ENCODE data around the gene ZSCAN2. TPM values are rescaled to one million over a fixed set of nuclear protein-coding genes. Genes with fewer than 3 reads are reported as not detected.
"Not testable (repeated sequence)": the region's sequence is repeated elsewhere in the genome, so short reads cannot be mapped to it uniquely, and the experiment has no call there.

Gene ZSCAN2
- total and polyA plus RNA-seq, 2 of the 4 experiments (the other 2 are of a cell fraction): 10.4 to 18.3 TPM

DNA sequence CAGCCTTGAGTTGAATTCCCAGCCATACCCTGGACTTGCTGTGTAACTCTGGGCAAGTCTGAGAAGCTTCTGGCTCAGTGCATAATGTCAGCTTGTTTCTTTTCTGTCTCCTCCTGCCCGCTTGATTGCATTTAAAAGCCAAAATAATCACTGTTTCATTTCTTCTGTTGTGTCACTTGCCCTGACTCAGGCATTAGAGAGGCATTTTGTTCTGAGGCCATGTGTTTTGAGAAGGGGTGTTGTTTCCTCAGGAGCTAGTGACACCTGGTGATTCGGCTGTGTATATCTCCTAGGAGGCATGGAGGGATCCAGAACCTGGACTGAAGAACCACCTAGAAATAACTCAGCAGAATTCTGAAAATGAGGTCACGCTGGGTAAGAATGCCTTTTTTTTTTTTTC is 37.3 kb downstream of the ZSCAN2 start:
- WGBS, 2 experiments (ENCODE audit: extremely low coverage in 2 of 2, insufficient read length in 1 of 2): no CpG with 5 or more reads among the region's 3 CpGs
- in situ Hi-C loops (cut with MboI; ENCODE audit: low sequenced_read_pairs): no loop called here

DNA sequence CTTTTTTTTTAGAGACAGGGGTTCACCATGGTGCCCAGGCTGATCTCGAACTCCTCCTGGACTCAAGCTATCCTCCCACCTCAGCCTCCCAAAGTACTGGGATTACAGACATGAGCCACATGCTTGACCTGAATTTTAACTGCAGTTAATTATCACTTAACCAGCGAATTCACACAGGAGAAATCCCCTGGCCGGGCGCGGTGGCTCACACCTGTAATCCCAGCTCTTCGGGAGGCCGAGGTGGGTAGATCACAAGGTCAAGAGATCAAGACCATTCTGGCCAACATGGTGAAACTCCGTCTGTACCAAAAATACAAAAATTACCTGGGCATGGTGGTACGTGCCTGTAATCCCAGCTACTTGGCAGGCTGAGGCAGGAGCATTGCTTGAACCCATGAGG is 41.1 kb downstream of the ZSCAN2 start:
- H2BK15ac ChIP-seq (ENCODE audit: low read depth, low read length); H3K27ac ChIP-seq (ENCODE audit: insufficient read depth, low read length); H4K5ac ChIP-seq (ENCODE audit: low read depth, low read length); H2BK5ac ChIP-seq (ENCODE audit: low read depth, low read length, poor library complexity, severe bottlenecking); CTCF ChIA-PET; H2AFZ ChIP-seq (replicated peaks; ENCODE audit: low read length, poor library complexity); H3K9me1 ChIP-seq (ENCODE audit: insufficient read depth, low read length); BruUV-seq (replicated peaks); H2BK20ac ChIP-seq (ENCODE audit: low read depth, low read length); in situ Hi-C loops (cut with MboI; ENCODE audit: low sequenced_read_pairs); H3K27me3 ChIP-seq (ENCODE audit: control insufficient read depth, insufficient read depth, low read length); H3K9ac ChIP-seq (ENCODE audit: low read depth, low read length); H4K8ac ChIP-seq (ENCODE audit: low read depth in 2 of 2, low read length in 2 of 2); H3K56ac ChIP-seq (ENCODE audit: extremely low read depth, insufficient read depth, low read length); dilution Hi-C loops (cut with HindIII; ENCODE audit: low sequenced_read_pairs, unreplicated experiment); H4K20me1 ChIP-seq (ENCODE audit: insufficient read depth, low read length); H2BK120ac ChIP-seq (ENCODE audit: low read depth, low read length); ATAC-seq (ENCODE audit: low read depth); intact Hi-C loops (cut with micrococcal nuclease); H3K18ac ChIP-seq (ENCODE audit: low read depth, low read length); H2AK9ac ChIP-seq (replicated peaks; ENCODE audit: low read depth, low read length, poor library complexity); H3K9me3 ChIP-seq (ENCODE audit: control insufficient read depth, insufficient read depth, low read length); H3K4ac ChIP-seq (ENCODE audit: low read depth, low read length); H3K79me1 ChIP-seq (ENCODE audit: low read depth in 1 of 2, low read length in 2 of 2); H2AK5ac ChIP-seq (ENCODE audit: low read depth, low read length); H3K4me3 ChIP-seq (ENCODE audit: insufficient read depth, low read depth, low read length); H3K14ac ChIP-seq (replicated peaks; ENCODE audit: low read depth, low read length); H4K91ac ChIP-seq (ENCODE audit: insufficient read depth, low read depth, low read length); H3K23ac ChIP-seq (ENCODE audit: low read depth, low read length); H3K4me2 ChIP-seq (ENCODE audit: low read depth, low read length); H3K4me1 ChIP-seq (ENCODE audit: control insufficient read depth, insufficient read depth, low read length); DNase-seq: not testable (repeated sequence)
- H3K36me3 ChIP-seq (ENCODE audit: control insufficient read depth, insufficient read depth, low read length): peaks cover 65% of the 10 kb centered on the region
- POLR2A ChIA-PET (ENCODE audit: unreplicated experiment): interaction anchor here (1.0 kb wide), 1 partner anchor 111 kb away, joined by 3 read pairs; no protein-coding TSS in a partner anchor
- WGBS, 2 experiments (ENCODE audit: extremely low coverage in 2 of 2, insufficient read length in 1 of 2): 100% methylated on average over 1 of the region's 9 CpGs; no CpG with 5 or more reads in 1 of the 2 experiments

More for the DNA sequence above, 37.3 kb downstream of the ZSCAN2 start:
- TF ChIP-seq, protein P1, sequence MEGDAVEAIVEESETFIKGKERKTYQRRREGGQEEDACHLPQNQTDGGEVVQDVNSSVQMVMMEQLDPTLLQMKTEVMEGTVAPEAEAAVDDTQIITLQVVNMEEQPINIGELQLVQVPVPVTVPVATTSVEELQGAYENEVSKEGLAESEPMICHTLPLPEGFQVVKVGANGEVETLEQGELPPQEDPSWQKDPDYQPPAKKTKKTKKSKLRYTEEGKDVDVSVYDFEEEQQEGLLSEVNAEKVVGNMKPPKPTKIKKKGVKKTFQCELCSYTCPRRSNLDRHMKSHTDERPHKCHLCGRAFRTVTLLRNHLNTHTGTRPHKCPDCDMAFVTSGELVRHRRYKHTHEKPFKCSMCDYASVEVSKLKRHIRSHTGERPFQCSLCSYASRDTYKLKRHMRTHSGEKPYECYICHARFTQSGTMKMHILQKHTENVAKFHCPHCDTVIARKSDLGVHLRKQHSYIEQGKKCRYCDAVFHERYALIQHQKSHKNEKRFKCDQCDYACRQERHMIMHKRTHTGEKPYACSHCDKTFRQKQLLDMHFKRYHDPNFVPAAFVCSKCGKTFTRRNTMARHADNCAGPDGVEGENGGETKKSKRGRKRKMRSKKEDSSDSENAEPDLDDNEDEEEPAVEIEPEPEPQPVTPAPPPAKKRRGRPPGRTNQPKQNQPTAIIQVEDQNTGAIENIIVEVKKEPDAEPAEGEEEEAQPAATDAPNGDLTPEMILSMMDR (conservative IDR thresholded peaks at IDR 0.05; ENCODE audit: low read depth, low read length): 0 out of 2 replicates have a peak, but pooled peaks have one; percentile 5
- TF ChIP-seq, protein P2, sequence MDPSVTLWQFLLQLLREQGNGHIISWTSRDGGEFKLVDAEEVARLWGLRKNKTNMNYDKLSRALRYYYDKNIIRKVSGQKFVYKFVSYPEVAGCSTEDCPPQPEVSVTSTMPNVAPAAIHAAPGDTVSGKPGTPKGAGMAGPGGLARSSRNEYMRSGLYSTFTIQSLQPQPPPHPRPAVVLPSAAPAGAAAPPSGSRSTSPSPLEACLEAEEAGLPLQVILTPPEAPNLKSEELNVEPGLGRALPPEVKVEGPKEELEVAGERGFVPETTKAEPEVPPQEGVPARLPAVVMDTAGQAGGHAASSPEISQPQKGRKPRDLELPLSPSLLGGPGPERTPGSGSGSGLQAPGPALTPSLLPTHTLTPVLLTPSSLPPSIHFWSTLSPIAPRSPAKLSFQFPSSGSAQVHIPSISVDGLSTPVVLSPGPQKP (IDR thresholded peaks at IDR 0.05; ENCODE audit: borderline replicate concordance, low read depth, low read length): no peak
- intact Hi-C loops (cut with micrococcal nuclease): loop anchor here (10.0 kb wide), 1 partner anchor 53 kb away; no protein-coding TSS in a partner anchor
- Histone ChIP-seq H2AFZ (replicated peaks; ENCODE audit: low read length, poor library complexity) (no peak overlapping the region), H3K9me3 (ENCODE audit: control insufficient read depth, insufficient read depth, low read length) (no peaks in the 10 kb centered on the region), H3K4me3 (ENCODE audit: insufficient read depth, low read depth, low read length) (no peak overlapping the region), H3K4me1 (ENCODE audit: control insufficient read depth, insufficient read depth, low read length) (no peaks in the 10 kb centered on the region), H3K56ac (ENCODE audit: extremely low read depth, insufficient read depth, low read length) (no peak overlapping the region), H2BK5ac (ENCODE audit: low read depth, low read length, poor library complexity, severe bottlenecking) (no peak overlapping the region), H2AK5ac (ENCODE audit: low read depth, low read length) (no peak overlapping the region), H2BK15ac (ENCODE audit: low read depth, low read length) (no peak overlapping the region), H2AK9ac (replicated peaks; ENCODE audit: low read depth, low read length, poor library complexity) (no peak overlapping the region), H3K9ac (ENCODE audit: low read depth, low read length) (no peak overlapping the region), H4K91ac (ENCODE audit: insufficient read depth, low read depth, low read length) (no peak overlapping the region), H3K4ac (ENCODE audit: low read depth, low read length) (no peak overlapping the region), H2BK20ac (ENCODE audit: low read depth, low read length) (no peak overlapping the region), H3K36me3 (ENCODE audit: control insufficient read depth, insufficient read depth, low read length) (peaks cover 43% of the 10 kb centered on the region), H3K27me3 (ENCODE audit: control insufficient read depth, insufficient read depth, low read length) (no peaks in the 10 kb centered on the region), H3K79me1 (ENCODE audit: low read depth in 1 of 2, low read length in 2 of 2) (peaks cover 8 to 22% of the 10 kb centered on the region in 2 experiments; a peak in 3 of 4 replicates), H3K9me1 (ENCODE audit: insufficient read depth, low read length) (peaks cover 3% of the 10 kb centered on the region; the same call in 1 of the 2 replicates), H4K5ac (ENCODE audit: low read depth, low read length) (no peak overlapping the region), H4K20me1 (ENCODE audit: insufficient read depth, low read length) (peaks cover 7% of the 10 kb centered on the region; the same call in 1 of the 2 replicates), H3K14ac (replicated peaks; ENCODE audit: low read depth, low read length) (no peak overlapping the region), H3K4me2 (ENCODE audit: low read depth, low read length) (no peak overlapping the region), H4K8ac (ENCODE audit: low read depth in 2 of 2, low read length in 2 of 2) (no peak overlapping the region), H3K27ac (ENCODE audit: insufficient read depth, low read length) (no peak overlapping the region), H2BK120ac (ENCODE audit: low read depth, low read length) (no peak overlapping the region), H3K23ac (ENCODE audit: low read depth, low read length) (no peak overlapping the region), H3K18ac (ENCODE audit: low read depth, low read length) (no peak overlapping the region)
- POLR2A ChIA-PET (ENCODE audit: unreplicated experiment): no interaction called here
- DNase-seq: peak; percentile 22
- dilution Hi-C loops (cut with HindIII; ENCODE audit: low sequenced_read_pairs, unreplicated experiment): no loop called here
- CTCF ChIA-PET: no interaction called here
- no peak for ATAC-seq (ENCODE audit: low read depth)
- BruUV-seq (replicated peaks): no TSS peak

Data from IMR-90 (cell line).